DOHH2 (cell line): ENCODE measurements around the gene FZD4.
"Not testable (repeated sequence)": the region's sequence is repeated elsewhere in the genome, so short reads cannot be mapped to it uniquely, and the experiment has no call there.

Experiments
- CTCF ChIP-seq: fragments of 200-600 bp; sonication (generic); IDR thresholded peaks from one replicate; pipeline ENCODE4 v1.5.1; 2014; ENCODE audit warnings: antibody characterized with exemption, mild to moderate bottlenecking, low read depth, low read length; ENCODE audit not compliant: poor library complexity, severe bottlenecking
- EZH2phosphoT487 ChIP-seq: fragments of 200-600 bp; sonication (generic); IDR thresholded peaks from 2 replicates; pipeline ENCODE4 v1.6.1; 2017; ENCODE audit warnings: borderline replicate concordance, mild to moderate bottlenecking, antibody characterized with exemption, low read length, moderate library complexity, mixed read lengths

- TF ChIP-seq CTCF, EZH2phosphoT487: not testable (repeated sequence)
These were observed 37.1 kb upstream of the FZD4 start for GRCh38 chr11:86992340-86992739.
